Lung (tissue), 12 donors: Measurements from ENCODE around the gene CAPN1. TPM values are rescaled to one million over a fixed set of nuclear protein-coding genes. Genes with fewer than 3 reads are reported as not detected.
A peak's percentile ranks its signal among the peaks of the same experiment; 100 is the strongest.

Experiments used
- ATAC-seq: fragments of 200-7000 bp; cut with Tn5 transposase; one replicate; pipeline ENCODE4 v1.9.1; 2020; ENCODE audit warnings: moderate number of reproducible peaks; ENCODE audit not compliant: insufficient read depth, low FRiP score
- DNase-seq, 3 donors: peaks; one replicate each; pipeline ENCODE4 v3.0.0-alpha.2; 2013 to 2017
- H3K27ac ChIP-seq, 2 donors: one replicate each; pipeline ENCODE4 v1.5.1; 2013; ENCODE audit warnings: mild to moderate bottlenecking in 2 of 2, moderate library complexity in 2 of 2, control low read depth in 1 of 2, inconsistent platforms in 1 of 2, low read depth in 1 of 2, low read length in 1 of 2
- H3K27me3 ChIP-seq, 3 donors: one replicate each; pipeline ENCODE4 v1.5.1; 2013; ENCODE audit warnings: low read length in 2 of 3; ENCODE audit not compliant: control insufficient read depth in 3 of 3, insufficient read depth in 3 of 3
- H3K36me3 ChIP-seq, 4 donors: one replicate each; pipeline ENCODE4 v1.5.1; 2013; ENCODE audit warnings: low read length in 4 of 4, mild to moderate bottlenecking in 1 of 4, moderate library complexity in 1 of 4; ENCODE audit not compliant: control insufficient read depth in 4 of 4, insufficient read depth in 4 of 4
- H3K4me1 ChIP-seq, 5 donors: one replicate each; pipeline ENCODE4 v1.5.1; 2013; ENCODE audit warnings: low read length in 5 of 5, mild to moderate bottlenecking in 2 of 5, moderate library complexity in 1 of 5; ENCODE audit not compliant: control insufficient read depth in 5 of 5, insufficient read depth in 5 of 5
- H3K4me3 ChIP-seq: one replicate; pipeline ENCODE4 v1.5.1; 2013; ENCODE audit warnings: mild to moderate bottlenecking, control low read depth, moderate library complexity
- H3K9ac ChIP-seq, 2 donors: one replicate each; pipeline ENCODE4 v1.5.1; 2013; ENCODE audit warnings: low read length in 2 of 2, control low read depth in 1 of 2; ENCODE audit not compliant: insufficient read depth in 1 of 2
- H3K9me3 ChIP-seq, 4 donors: one replicate each; pipeline ENCODE4 v1.5.1; 2013; ENCODE audit warnings: low read length in 3 of 4, mild to moderate bottlenecking in 1 of 4, moderate library complexity in 1 of 4; ENCODE audit not compliant: control insufficient read depth in 4 of 4, insufficient read depth in 3 of 4
- CTCF ChIP-seq: IDR thresholded peaks from 2 replicates; pipeline ENCODE4 v1.5.1; 2012; ENCODE audit warnings: mild to moderate bottlenecking; ENCODE audit errors: control extremely low read depth, extremely low read depth
- WGBS, 2 donors: extraction: QIAGEN DNeasy Blood & Tissue Kit; methylation state at CpG; one replicate each; pipeline ENCODE4 v1.1.7; 2013; 5-methylcytosine and 5-hydroxymethylcytosine counted together
- polyA plus RNA-seq, 2 donors: library from polyadenylated mRNA; stranded (reverse); fragments of 200-250 nt; gene quantifications; one replicate each; pipeline ENCODE4 v1.2.1, GENCODE V29; 2013
- total RNA-seq, 2 donors: library from RNA; depleted of rRNA in 1 of 2; stranded (reverse); fragments of >200 nt in 1 of 2; gene quantifications; one replicate each; pipeline ENCODE4 v1.2.1, GENCODE V29; 2014 to 2021
- donor health status: control.
- donor health status: control.
- donor health status: Bipolar disorder and iron deficiency.
- donor health status: healthy.
- donor health status: DM: yes; HTN: yes; CAD: no.

Gene CAPN1
- total and polyA plus RNA-seq, 4 donors, result 106 to 265 (median 136) TPM

- Histone ChIP-seq H3K27ac (no peak overlapping the region), H3K9ac (no peak overlapping the region)
- 58 to 74% methylated on average over 16 of the region's 16 CpGs for WGBS, 2 donors
Measured at GRCh38 chr11:65214212-65214845, 32.6 kb downstream of the CAPN1 start.

GRCh38 chr11:65215441-65216076 is 33.8 kb downstream of the CAPN1 start:
- no peak for ATAC-seq
- peak in 1 of 3 donors; percentile 11 for DNase-seq

More at GRCh38 chr11:65214212-65214845, 32.6 kb downstream of the CAPN1 start:
- H3K4me3 ChIP-seq, result no peak overlapping the region
- peaks cover 0 to 5% (median 0%) of the 10 kb centered on the region in 5 donors for H3K4me1 ChIP-seq
- DNase-seq, result no peak
- ATAC-seq, result no peak
- H3K9me3 ChIP-seq, result no peaks in the 10 kb centered on the region
- no peak for TF ChIP-seq CTCF
- H3K36me3 ChIP-seq, result peaks cover 0 to 25% (median 6%) of the 10 kb centered on the region in 4 donors
- no peaks in the 10 kb centered on the region for H3K27me3 ChIP-seq

GRCh38 chr11:65216830-65217229 is 35.1 kb downstream of the CAPN1 start:
- H3K9me3 ChIP-seq, result no peaks in the 10 kb centered on the region
- peaks cover 0 to 2% (median 0%) of the 10 kb centered on the region in 4 donors for H3K36me3 ChIP-seq
- no peak for ATAC-seq
- DNase-seq, result no peak
- H3K9ac ChIP-seq, result no peak overlapping the region
- no peak overlapping the region for H3K4me3 ChIP-seq
- H3K27ac ChIP-seq, result no peak overlapping the region
- 91 to 93% methylated on average over 6 of the region's 6 CpGs for WGBS, 2 donors
- no peak for TF ChIP-seq CTCF
- H3K4me1 ChIP-seq, result peaks cover 0 to 5% (median 0%) of the 10 kb centered on the region in 5 donors
- H3K27me3 ChIP-seq, result no peaks in the 10 kb centered on the region

More at GRCh38 chr11:65215441-65216076, 33.8 kb downstream of the CAPN1 start:
- no peaks in the 10 kb centered on the region for H3K9me3 ChIP-seq
- no peak overlapping the region for H3K9ac ChIP-seq
- H3K36me3 ChIP-seq, result peaks cover 0 to 12% (median under 1%) of the 10 kb centered on the region in 4 donors
- H3K4me3 ChIP-seq, result no peak overlapping the region
- 89 to 92% methylated on average over 24 of the region's 24 CpGs for WGBS, 2 donors
- no peak overlapping the region for H3K27ac ChIP-seq
- peaks cover 0 to 5% (median 0%) of the 10 kb centered on the region in 5 donors for H3K4me1 ChIP-seq
- H3K27me3 ChIP-seq, result no peaks in the 10 kb centered on the region
- TF ChIP-seq CTCF, result no peak
